K562 (cell line): ENCODE results near the gene SPSB1. TPM values are rescaled to one million over a fixed set of nuclear protein-coding genes. Genes with fewer than 3 reads are reported as not detected.

Experiments
- ATAC-seq: fragments of 200-7000 bp; cut with Tn5 transposase; 3 replicates; pipeline ENCODE4 v1.9.1; 2020; ENCODE audit warnings: moderate library complexity
- BruUV-seq: library from RNA; stranded (reverse); fragments of 400-500 nt; replicated peaks from 2 replicates; lab custom pipeline; 2021; lab: Mats Ljungman, UMichigan
- CTCF ChIA-PET: fragments of 300-600 bp; formaldehyde crosslinking; extraction: SDS; loops from one replicate; lab custom pipeline; 2021; ENCODE audit warnings: low intra/inter-chr PET ratio; lab: Yijun Ruan, JAX
- POLR2A ChIA-PET: fragments of 300-600, 350-650 bp; sonication (Branson Sonifier 250); formaldehyde crosslinking; extraction: SDS; loops from one replicate; lab custom pipeline; 2021; ENCODE audit warnings: antibody characterized with exemption, inconsistent platforms; lab: Yijun Ruan, JAX
- DNase-seq, 4 experiments: peaks; one replicate each; pipeline versions ENCODE4 v3.0.0 to v3.0.0-alpha.2; 2011 to 2018; ENCODE audit warnings: low spot score in 3 of 4, mixed read lengths in 3 of 4; ENCODE audit errors: extremely low read depth in 1 of 4
- FAIRE-seq: peaks from 2 replicates; lab custom pipeline; 2011; peaks lifted over from hg19 to GRCh38; lab: Jason Lieb, UNC
- H2AFZ ChIP-seq: 2 replicates; pipeline ENCODE4 v1.6.0; 2011; ENCODE audit warnings: low read depth, low read length, control low read depth, inconsistent platforms
- H3K27ac ChIP-seq: fragments of 200-600 bp; 3 replicates; pipeline ENCODE4 v1.8.0; 2011; ENCODE audit warnings: low read depth, mild to moderate bottlenecking, control low read depth, inconsistent platforms, low read length, moderate library complexity, mixed read lengths; ENCODE audit errors: extremely low read depth
- H3K27me3 ChIP-seq, 2 experiments: fragments of 300-600 bp in 1 of 2; 2 replicates in 1 of 2; 3 replicates in 1 of 2; pipeline versions ENCODE4 v1.6.0 to v1.8.0; 2011; ENCODE audit warnings: inconsistent platforms in 2 of 2, low read length in 2 of 2, mild to moderate bottlenecking in 1 of 2, mixed read lengths in 1 of 2, moderate library complexity in 1 of 2; ENCODE audit not compliant: control insufficient read depth in 2 of 2, insufficient read depth in 2 of 2
- H3K36me3 ChIP-seq: fragments of 300-600 bp; 3 replicates; pipeline ENCODE4 v1.8.0; 2011; ENCODE audit warnings: mild to moderate bottlenecking, low read length, inconsistent platforms; ENCODE audit not compliant: control insufficient read depth, insufficient read depth
- H3K4me1 ChIP-seq, 2 experiments: fragments of 200-600 bp in 1 of 2; replicated peaks in 1 of 2; 2 replicates in 1 of 2; 3 replicates in 1 of 2; pipeline versions ENCODE4 v1.5.1 to v1.8.0; 2011; ENCODE audit warnings: inconsistent platforms in 2 of 2, low read length in 2 of 2, mild to moderate bottlenecking in 1 of 2, mixed read lengths in 1 of 2, moderate library complexity in 1 of 2; ENCODE audit not compliant: control insufficient read depth in 2 of 2, insufficient read depth in 2 of 2
- H3K4me2 ChIP-seq: 2 replicates; pipeline ENCODE4 v1.6.1; 2011; ENCODE audit warnings: low read length, control low read depth, inconsistent platforms, mixed read lengths; ENCODE audit not compliant: insufficient read depth
- H3K4me3 ChIP-seq: fragments of 200-600 bp; sonication (generic), shearing (Covaris generic); 2 replicates; pipeline ENCODE4 v1.5.1; 2016; ENCODE audit warnings: control low read depth, inconsistent platforms
- H3K79me2 ChIP-seq: fragments of 200-600 bp; 3 replicates; pipeline ENCODE4 v1.8.0; 2011; ENCODE audit warnings: low read length, inconsistent platforms; ENCODE audit not compliant: control insufficient read depth, insufficient read depth
- H3K9ac ChIP-seq, 2 experiments: 2 replicates each; pipeline versions ENCODE4 v1.6.0 to v1.6.1; 2011; ENCODE audit warnings: low read depth in 2 of 2, low read length in 2 of 2, control low read depth in 1 of 2, inconsistent platforms in 1 of 2, mild to moderate bottlenecking in 1 of 2, mixed read lengths in 1 of 2; ENCODE audit not compliant: insufficient read depth in 1 of 2
- H3K9me1 ChIP-seq: one replicate; pipeline ENCODE4 v1.6.0; 2011; ENCODE audit warnings: inconsistent platforms, mild to moderate bottlenecking, low read length, moderate library complexity; ENCODE audit not compliant: control insufficient read depth, insufficient read depth
- H3K9me3 ChIP-seq: replicated peaks from 2 replicates; pipeline ENCODE4 v1.5.1; 2011; ENCODE audit warnings: low read depth, low read length, inconsistent platforms; ENCODE audit not compliant: control insufficient read depth, insufficient read depth
- H4K20me1 ChIP-seq: replicated peaks from 2 replicates; pipeline ENCODE4 v1.6.1; 2011; ENCODE audit warnings: low read length, inconsistent platforms, mixed read lengths; ENCODE audit not compliant: control insufficient read depth, insufficient read depth
- BDP1 ChIP-seq: IDR thresholded peaks from 3 replicates; pipeline ENCODE4 v1.6.1; 2011; ENCODE audit not compliant: insufficient read length, insufficient read depth
- EGR1 ChIP-seq: fragments of 450-650 bp; conservative IDR thresholded peaks from 2 replicates; pipeline ENCODE4 v1.6.1; 2017; ENCODE audit warnings: mild to moderate bottlenecking
- ELF4 ChIP-seq: fragments of 450-650 bp; formaldehyde crosslinking; IDR thresholded peaks from 2 replicates; pipeline ENCODE4 v1.4.0; 2022; ENCODE audit warnings: missing genetic modification characterization
- ETS2 ChIP-seq: IDR thresholded peaks from 2 replicates; pipeline ENCODE4 v1.6.1; 2016; ENCODE audit warnings: borderline replicate concordance, missing genetic modification characterization, mild to moderate bottlenecking, moderate library complexity, missing compliant biosample characterization; ENCODE audit not compliant: poor library complexity, severe bottlenecking
- MEIS2 ChIP-seq: fragments of 450-650 bp; IDR thresholded peaks from 2 replicates; pipeline ENCODE4 v1.6.1; 2014; ENCODE audit warnings: mild to moderate bottlenecking; ENCODE audit not compliant: partially characterized antibody
- RNF2 ChIP-seq: sonication (generic); IDR thresholded peaks from 2 replicates; pipeline ENCODE4 v1.6.1; 2016
- THRAP3 ChIP-seq: fragments of 450-650 bp; IDR thresholded peaks from 2 replicates; pipeline ENCODE4 v1.6.1; 2016; ENCODE audit warnings: mild to moderate bottlenecking, inconsistent platforms, borderline replicate concordance
- USF1 ChIP-seq: sonication (generic); formaldehyde crosslinking; IDR thresholded peaks from 2 replicates; pipeline ENCODE4 v1.9.0; 2022; ENCODE audit warnings: mild to moderate bottlenecking, missing genetic modification reagents
- ZBTB26 ChIP-seq: fragments of 450-650 bp; formaldehyde crosslinking; IDR thresholded peaks from 2 replicates; pipeline ENCODE4 v1.4.0; 2022; ENCODE audit warnings: missing genetic modification characterization
- ZNF263 ChIP-seq: sonication (generic); formaldehyde crosslinking; IDR thresholded peaks from 2 replicates; pipeline ENCODE4 v1.8.0; 2022; ENCODE audit warnings: mild to moderate bottlenecking, missing genetic modification reagents, borderline replicate concordance
- ZNF408 ChIP-seq: fragments of 250-450 bp; sonication (Bioruptor Pico); IDR thresholded peaks from 2 replicates; pipeline ENCODE4 v1.4.0; 2020; ENCODE audit warnings: low read depth, mild to moderate bottlenecking, moderate library complexity
- WGBS: fragments of 100-300 bp; shearing (Covaris generic); methylation state at CpG from one replicate; pipeline ENCODE4 v1.1.6; 2016; ENCODE audit warnings: low coverage, mixed read lengths; ENCODE audit not compliant: insufficient coverage; ENCODE audit errors: missing lambda C conversion rate; 5-methylcytosine and 5-hydroxymethylcytosine counted together
- in situ Hi-C: fragments of 300-500 bp; cut with MboI; formaldehyde crosslinking; loops from 4 replicates; pipeline ENCODE4 v1.15.0; 2018; ENCODE audit warnings: inconsistent platforms, mixed read lengths
- intact Hi-C: fragments of 100-400 bp; cut with micrococcal nuclease; formaldehyde crosslinking; loops from 2 replicates; pipeline ENCODE4 v1.14.2; 2022
- polyA plus RNA-seq, 8 experiments: library from polyadenylated mRNA; depleted of rRNA in 4 of 8; stranded (reverse) in 5 of 8; unstranded in 3 of 8; fragments of >200 nt; fragmentation: Nextera tagmentation in 2 of 8; fragmentation: Illumina TruSeq in 1 of 8; extraction: Ambion mirVana in 2 of 8; extraction: Trizol in 1 of 8; gene quantifications; 2 replicates each; pipeline versions ENCODE4 v1.2.1 to v1.2.3, GENCODE V29; 2011 to 2014; ENCODE audit warnings: inconsistent platforms in 1 of 8, missing spikeins in 1 of 8
- total RNA-seq, 7 experiments: library from RNA; depleted of rRNA in 6 of 7; stranded (reverse); fragments of >200 nt in 6 of 7; fragmentation: Illumina TruSeq in 2 of 7; extraction: Trizol in 2 of 7; gene quantifications; 2 replicates each; pipeline versions ENCODE4 v1.2.1 to v1.2.3, GENCODE V29; 2011 to 2021; ENCODE audit warnings: low replicate concordance in 1 of 7

The SPSB1 gene
- total and polyA plus RNA-seq, 9 of the 15 experiments (the other 6 are each of a cell fraction or from before 2014, with no cell fraction given), result 0.06 to 0.35 (median 0.14) TPM; not detected in 6

GRCh38 chr1:9349331-9349851, 56.7 kb downstream of the SPSB1 start:
- no peak for FAIRE-seq
- H3K9me3 ChIP-seq, result no peaks in the 10 kb centered on the region
- CTCF ChIA-PET, result interaction anchor here (0.6 kb wide), 1 partner anchor 1729 kb away, joined by 3 read pairs; no protein-coding TSS in a partner anchor
- no peak for ATAC-seq
- H3K4me1 ChIP-seq, result peaks cover 0 to 10% of the 10 kb centered on the region in 2 experiments; a peak in 2 of 5 replicates
- peaks cover 25% of the 10 kb centered on the region for H4K20me1 ChIP-seq
- H2AFZ ChIP-seq, result no peak overlapping the region
- no peak overlapping the region for H3K4me3 ChIP-seq
- no peaks in the 10 kb centered on the region for H3K9me1 ChIP-seq
- intact Hi-C loops (no loop called here), in situ Hi-C loops (no loop called here)
- no peak overlapping the region for H3K27ac ChIP-seq
- no peaks in the 10 kb centered on the region for H3K79me2 ChIP-seq
- no peak overlapping the region for H3K4me2 ChIP-seq
- TF ChIP-seq EGR1 (peak; percentile 32; the same call in 1 of the 2 replicates), BDP1 (no peak)
- peak overlapping the region in 1 of 2 experiments; percentile 24; a peak in 1 of 4 replicates for H3K9ac ChIP-seq
- H3K27me3 ChIP-seq, result peaks cover 89 to 96% of the 10 kb centered on the region in 2 experiments
- no peak for DNase-seq
- BruUV-seq, result no TSS peak
- 6% methylated on average over 21 of the region's 22 CpGs for WGBS
- H3K36me3 ChIP-seq, result no peaks in the 10 kb centered on the region
- POLR2A ChIA-PET, result interaction anchor here (0.6 to 1.2 kb wide), 2 partner anchors 10 to 41 kb away, joined by 3 read pairs; no protein-coding TSS in a partner anchor

- peaks cover 0 to 10% of the 10 kb centered on the region in 2 experiments; a peak in 2 of 5 replicates for H3K4me1 ChIP-seq
- no peaks in the 10 kb centered on the region for H3K36me3 ChIP-seq
- ATAC-seq (no peak; the same call in 2 of the 3 replicates), FAIRE-seq (peak; percentile 72), DNase-seq (peak in 2 of 4 experiments; percentile 38 to 50)
- peaks cover 32% of the 10 kb centered on the region for H4K20me1 ChIP-seq
- 0 out of 4 replicates have a peak overlapping the region, but pooled peaks of 1 of the 2 experiments have one; percentile 45 for H3K9ac ChIP-seq
- no peak overlapping the region for H3K27ac ChIP-seq
- no peak overlapping the region for H3K4me2 ChIP-seq
- no TSS peak for BruUV-seq
- H3K4me3 ChIP-seq, result no peak overlapping the region
- no peaks in the 10 kb centered on the region for H3K9me1 ChIP-seq
- H2AFZ ChIP-seq, result no peak overlapping the region
- in situ Hi-C loops, result no loop called here
- ChIA-PET POLR2A (interaction anchor here (0.7 to 1.2 kb wide), 4 partner anchors 8 to 385 kb away, joined by 3 read pairs; no protein-coding TSS in a partner anchor), CTCF (no interaction called here)
- no peak for TF ChIP-seq ETS2 (tag)
- no peak for TF ChIP-seq THRAP3
- TF ChIP-seq ZBTB26 (CRISPR knock-in tag), result 0 out of 2 replicates have a peak, but pooled peaks have one; percentile 75
- TF ChIP-seq MEIS2, result no peak
- peak; percentile 89 for TF ChIP-seq ZNF263 (CRISPR knock-in tag)
- no peak for TF ChIP-seq RNF2
- TF ChIP-seq USF1 (CRISPR knock-in tag), result 0 out of 2 replicates have a peak, but pooled peaks have one; percentile 5
- no peak for TF ChIP-seq ZNF408
- TF ChIP-seq ELF4 (CRISPR knock-in tag), result 0 out of 2 replicates have a peak, but pooled peaks have one; percentile 18
- WGBS, result 3% methylated on average over 20 of the region's 20 CpGs
- H3K27me3 ChIP-seq, result peaks cover 88 to 96% of the 10 kb centered on the region in 2 experiments
- intact Hi-C loops, result no loop called here
- no peaks in the 10 kb centered on the region for H3K79me2 ChIP-seq
- no peaks in the 10 kb centered on the region for H3K9me3 ChIP-seq
Observed at GRCh38 chr1:9350013-9350908, 57.6 kb downstream of the SPSB1 start.
